HL-60 (cell line): ENCODE measurements around the gene TMEM41B.

ENCODE experiments used
- GABPA ChIP-seq: IDR thresholded peaks from 2 replicates; pipeline ENCODE4 v1.6.1; 2012; ENCODE audit warnings: low read depth
- POLR2AphosphoS5 ChIP-seq: IDR thresholded peaks from 2 replicates; pipeline ENCODE4 v1.6.1; 2012; ENCODE audit warnings: low read depth
- SPI1 ChIP-seq: IDR thresholded peaks from 2 replicates; pipeline ENCODE4 v1.6.1; 2012; ENCODE audit warnings: low read depth, mild to moderate bottlenecking, borderline replicate concordance
- TF ChIP-seq, protein P1 (sequence below): IDR thresholded peaks from one replicate; pipeline ENCODE4 v1.5.1; 2011; ENCODE audit warnings: low read length, control low read depth, inconsistent platforms; ENCODE audit not compliant: insufficient read depth
- TF ChIP-seq, protein P2 (sequence below): IDR thresholded peaks from 2 replicates; pipeline ENCODE4 v1.6.1; 2012; ENCODE audit warnings: low read depth; ENCODE audit not compliant: insufficient replicate concordance

GRCh38 chr11:9362393-9362863, 48.0 kb upstream of the TMEM41B start:
- TF ChIP-seq POLR2AphosphoS5 (no peak), GABPA (no peak), SPI1 (no peak)
- TF ChIP-seq, protein P1, sequence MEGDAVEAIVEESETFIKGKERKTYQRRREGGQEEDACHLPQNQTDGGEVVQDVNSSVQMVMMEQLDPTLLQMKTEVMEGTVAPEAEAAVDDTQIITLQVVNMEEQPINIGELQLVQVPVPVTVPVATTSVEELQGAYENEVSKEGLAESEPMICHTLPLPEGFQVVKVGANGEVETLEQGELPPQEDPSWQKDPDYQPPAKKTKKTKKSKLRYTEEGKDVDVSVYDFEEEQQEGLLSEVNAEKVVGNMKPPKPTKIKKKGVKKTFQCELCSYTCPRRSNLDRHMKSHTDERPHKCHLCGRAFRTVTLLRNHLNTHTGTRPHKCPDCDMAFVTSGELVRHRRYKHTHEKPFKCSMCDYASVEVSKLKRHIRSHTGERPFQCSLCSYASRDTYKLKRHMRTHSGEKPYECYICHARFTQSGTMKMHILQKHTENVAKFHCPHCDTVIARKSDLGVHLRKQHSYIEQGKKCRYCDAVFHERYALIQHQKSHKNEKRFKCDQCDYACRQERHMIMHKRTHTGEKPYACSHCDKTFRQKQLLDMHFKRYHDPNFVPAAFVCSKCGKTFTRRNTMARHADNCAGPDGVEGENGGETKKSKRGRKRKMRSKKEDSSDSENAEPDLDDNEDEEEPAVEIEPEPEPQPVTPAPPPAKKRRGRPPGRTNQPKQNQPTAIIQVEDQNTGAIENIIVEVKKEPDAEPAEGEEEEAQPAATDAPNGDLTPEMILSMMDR: no peak
- TF ChIP-seq, protein P2, sequence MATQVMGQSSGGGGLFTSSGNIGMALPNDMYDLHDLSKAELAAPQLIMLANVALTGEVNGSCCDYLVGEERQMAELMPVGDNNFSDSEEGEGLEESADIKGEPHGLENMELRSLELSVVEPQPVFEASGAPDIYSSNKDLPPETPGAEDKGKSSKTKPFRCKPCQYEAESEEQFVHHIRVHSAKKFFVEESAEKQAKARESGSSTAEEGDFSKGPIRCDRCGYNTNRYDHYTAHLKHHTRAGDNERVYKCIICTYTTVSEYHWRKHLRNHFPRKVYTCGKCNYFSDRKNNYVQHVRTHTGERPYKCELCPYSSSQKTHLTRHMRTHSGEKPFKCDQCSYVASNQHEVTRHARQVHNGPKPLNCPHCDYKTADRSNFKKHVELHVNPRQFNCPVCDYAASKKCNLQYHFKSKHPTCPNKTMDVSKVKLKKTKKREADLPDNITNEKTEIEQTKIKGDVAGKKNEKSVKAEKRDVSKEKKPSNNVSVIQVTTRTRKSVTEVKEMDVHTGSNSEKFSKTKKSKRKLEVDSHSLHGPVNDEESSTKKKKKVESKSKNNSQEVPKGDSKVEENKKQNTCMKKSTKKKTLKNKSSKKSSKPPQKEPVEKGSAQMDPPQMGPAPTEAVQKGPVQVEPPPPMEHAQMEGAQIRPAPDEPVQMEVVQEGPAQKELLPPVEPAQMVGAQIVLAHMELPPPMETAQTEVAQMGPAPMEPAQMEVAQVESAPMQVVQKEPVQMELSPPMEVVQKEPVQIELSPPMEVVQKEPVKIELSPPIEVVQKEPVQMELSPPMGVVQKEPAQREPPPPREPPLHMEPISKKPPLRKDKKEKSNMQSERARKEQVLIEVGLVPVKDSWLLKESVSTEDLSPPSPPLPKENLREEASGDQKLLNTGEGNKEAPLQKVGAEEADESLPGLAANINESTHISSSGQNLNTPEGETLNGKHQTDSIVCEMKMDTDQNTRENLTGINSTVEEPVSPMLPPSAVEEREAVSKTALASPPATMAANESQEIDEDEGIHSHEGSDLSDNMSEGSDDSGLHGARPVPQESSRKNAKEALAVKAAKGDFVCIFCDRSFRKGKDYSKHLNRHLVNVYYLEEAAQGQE: no peak
